Smooth muscle cell (in vitro differentiated cells): ENCODE measurements around the gene ESR1. TPM values are rescaled to one million over a fixed set of nuclear protein-coding genes. Genes with fewer than 3 reads are reported as not detected.

Source experiments
- DNase-seq: peaks from one replicate; lab custom pipeline; 2025; ENCODE audit not compliant: unreplicated experiment; lab: John Stamatoyannopoulos, UW
- H2AFZ ChIP-seq: fragments of 200-600 bp; sonication (generic); 2 replicates; pipeline ENCODE4 v1.6.0; 2016; ENCODE audit warnings: antibody characterized with exemption, low read depth, mild to moderate bottlenecking
- H3F3A ChIP-seq: fragments of 200-600 bp; sonication (generic); 2 replicates; pipeline ENCODE4 v1.6.0; 2017; ENCODE audit warnings: antibody characterized with exemption, low read depth
- H3K27ac ChIP-seq: fragments of 200-600 bp; sonication (generic); 2 replicates; pipeline ENCODE4 v1.5.1; 2016; ENCODE audit warnings: low read depth, mild to moderate bottlenecking
- H3K27me3 ChIP-seq: fragments of 200-600 bp; sonication (generic); 2 replicates; pipeline ENCODE4 v1.6.1; 2016; ENCODE audit warnings: low read depth, mild to moderate bottlenecking
- H3K36me3 ChIP-seq: fragments of 200-600 bp; sonication (generic); 2 replicates; pipeline ENCODE4 v1.5.1; 2016; ENCODE audit warnings: low read depth
- H3K4me1 ChIP-seq: fragments of 200-600 bp; sonication (generic); 2 replicates; pipeline ENCODE4 v1.5.1; 2016; ENCODE audit warnings: low read depth
- H3K4me2 ChIP-seq: fragments of 200-600 bp; sonication (generic); 2 replicates; pipeline ENCODE4 v1.6.0; 2016; ENCODE audit warnings: mild to moderate bottlenecking
- H3K4me3 ChIP-seq: fragments of 200-600 bp; sonication (generic); 2 replicates; pipeline ENCODE4 v1.5.1; 2016; ENCODE audit warnings: mild to moderate bottlenecking
- H3K79me2 ChIP-seq: fragments of 200-600 bp; sonication (generic); 2 replicates; pipeline ENCODE4 v1.6.0; 2016; ENCODE audit warnings: low read depth, mild to moderate bottlenecking
- H3K9ac ChIP-seq: fragments of 200-600 bp; sonication (generic); 2 replicates; pipeline ENCODE4 v1.6.0; 2016; ENCODE audit warnings: low read depth
- H3K9me3 ChIP-seq: fragments of 200-600 bp; sonication (generic); replicated peaks from 2 replicates; pipeline ENCODE4 v1.5.1; 2016; ENCODE audit warnings: low read depth
- H4K20me1 ChIP-seq: fragments of 200-600 bp; sonication (generic); 2 replicates; pipeline ENCODE4 v1.6.0; 2016; ENCODE audit warnings: low read depth
- WGBS: methylation state at CpG from one replicate; pipeline ENCODE4 v1.1.7; 2016; ENCODE audit warnings: low lambda C conversion rate; 5-methylcytosine and 5-hydroxymethylcytosine counted together
- polyA plus RNA-seq: library from polyadenylated mRNA; unstranded; fragments of >200 nt; fragmentation: Nextera tagmentation; extraction: Ambion mirVana; gene quantifications from 2 replicates; pipeline ENCODE4 v1.2.1, GENCODE V29; 2016
- total RNA-seq: library from RNA; depleted of rRNA; stranded (reverse); fragments of >200 nt; gene quantifications from 2 replicates; pipeline ENCODE4 v1.2.3, GENCODE V29; 2014
- TF ChIP-seq, protein P1 (sequence below): fragments of 200-600 bp; sonication (generic); IDR thresholded peaks from 2 replicates; pipeline ENCODE4 v1.5.1; 2017; ENCODE audit warnings: borderline replicate concordance, mild to moderate bottlenecking, antibody characterized with exemption; ENCODE audit not compliant: insufficient read depth, poor library complexity, severe bottlenecking

The ESR1 gene
- total and polyA plus RNA-seq, 2 experiments from 2014 or later, result 0.16 TPM; not detected in 1

GRCh38 chr6:151814614-151815013 is 7.1 kb downstream of the ESR1 start:
- 62% methylated on average over 1 of the region's 1 CpG for WGBS
- TF ChIP-seq, protein P1, sequence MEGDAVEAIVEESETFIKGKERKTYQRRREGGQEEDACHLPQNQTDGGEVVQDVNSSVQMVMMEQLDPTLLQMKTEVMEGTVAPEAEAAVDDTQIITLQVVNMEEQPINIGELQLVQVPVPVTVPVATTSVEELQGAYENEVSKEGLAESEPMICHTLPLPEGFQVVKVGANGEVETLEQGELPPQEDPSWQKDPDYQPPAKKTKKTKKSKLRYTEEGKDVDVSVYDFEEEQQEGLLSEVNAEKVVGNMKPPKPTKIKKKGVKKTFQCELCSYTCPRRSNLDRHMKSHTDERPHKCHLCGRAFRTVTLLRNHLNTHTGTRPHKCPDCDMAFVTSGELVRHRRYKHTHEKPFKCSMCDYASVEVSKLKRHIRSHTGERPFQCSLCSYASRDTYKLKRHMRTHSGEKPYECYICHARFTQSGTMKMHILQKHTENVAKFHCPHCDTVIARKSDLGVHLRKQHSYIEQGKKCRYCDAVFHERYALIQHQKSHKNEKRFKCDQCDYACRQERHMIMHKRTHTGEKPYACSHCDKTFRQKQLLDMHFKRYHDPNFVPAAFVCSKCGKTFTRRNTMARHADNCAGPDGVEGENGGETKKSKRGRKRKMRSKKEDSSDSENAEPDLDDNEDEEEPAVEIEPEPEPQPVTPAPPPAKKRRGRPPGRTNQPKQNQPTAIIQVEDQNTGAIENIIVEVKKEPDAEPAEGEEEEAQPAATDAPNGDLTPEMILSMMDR, result no peak

GRCh38 chr6:151822252-151823111 is 15.0 kb downstream of the ESR1 start:
- TF ChIP-seq, protein P1, result no peak
- H3K9me3 ChIP-seq, result no peaks in the 10 kb centered on the region
- H3K27me3 ChIP-seq, result peaks cover 8% of the 10 kb centered on the region
- H3K4me1 ChIP-seq, result no peaks in the 10 kb centered on the region
- no peak for DNase-seq
- H2AFZ ChIP-seq, result no peak overlapping the region
- no peak overlapping the region for H3K4me2 ChIP-seq
- WGBS, result 83% methylated on average over 7 of the region's 7 CpGs
- no peaks in the 10 kb centered on the region for H3F3A ChIP-seq
- no peak overlapping the region for H3K9ac ChIP-seq
- no peaks in the 10 kb centered on the region for H3K79me2 ChIP-seq
- H4K20me1 ChIP-seq, result no peaks in the 10 kb centered on the region
- H3K4me3 ChIP-seq, result no peak overlapping the region
- no peaks in the 10 kb centered on the region for H3K36me3 ChIP-seq
- no peak overlapping the region for H3K27ac ChIP-seq

More at GRCh38 chr6:151814614-151815013, 7.1 kb downstream of the ESR1 start:
- Histone ChIP-seq H4K20me1 (no peaks in the 10 kb centered on the region), H3K4me1 (no peaks in the 10 kb centered on the region), H3K9ac (no peak overlapping the region), H3K9me3 (no peaks in the 10 kb centered on the region), H3K79me2 (no peaks in the 10 kb centered on the region), H3F3A (no peaks in the 10 kb centered on the region), H3K27me3 (peaks cover 67% of the 10 kb centered on the region), H3K27ac (no peak overlapping the region), H3K4me3 (no peak overlapping the region), H3K4me2 (no peak overlapping the region), H2AFZ (no peak overlapping the region), H3K36me3 (no peaks in the 10 kb centered on the region)
- no peak for DNase-seq

DNA sequence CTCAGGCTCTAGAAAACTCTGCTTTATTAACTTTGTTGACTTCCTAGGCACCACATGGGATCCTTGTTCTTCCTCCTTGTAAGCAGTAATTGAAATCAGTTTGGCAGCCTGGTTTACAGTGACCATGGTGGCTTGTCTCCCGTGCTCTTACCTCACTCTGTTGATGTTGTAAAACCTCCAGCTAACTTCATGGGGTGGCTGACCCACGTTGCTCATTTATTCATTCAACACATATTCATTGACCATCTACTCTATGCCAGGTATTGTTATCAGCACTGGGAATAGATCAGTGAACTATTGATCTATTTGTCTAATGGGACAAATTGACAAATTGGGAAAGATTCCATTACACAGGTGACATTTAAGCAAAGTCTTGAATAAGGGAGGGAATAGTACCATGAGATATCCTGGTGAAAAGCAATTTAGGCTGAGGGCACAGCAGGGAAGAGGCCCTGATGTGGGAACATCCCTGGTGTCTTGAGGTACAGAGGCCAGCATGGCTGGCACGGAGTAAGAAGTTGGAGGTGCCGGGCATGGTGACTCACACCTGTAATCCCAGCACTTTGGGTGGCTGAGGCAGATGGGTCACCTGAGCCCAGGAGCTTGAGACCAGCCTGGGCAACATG is 19.1 kb downstream of the ESR1 start:
- no peaks in the 10 kb centered on the region for H4K20me1 ChIP-seq
- DNase-seq, result no peak

More for the DNA sequence above, 19.1 kb downstream of the ESR1 start:
- Histone ChIP-seq H2AFZ (no peak overlapping the region), H3K4me1 (no peaks in the 10 kb centered on the region), H3K4me3 (no peak overlapping the region), H3K27ac (no peak overlapping the region), H3K9me3 (no peaks in the 10 kb centered on the region), H3K79me2 (no peaks in the 10 kb centered on the region), H3K27me3 (peaks cover 12% of the 10 kb centered on the region), H3K36me3 (no peaks in the 10 kb centered on the region), H3K4me2 (no peak overlapping the region), H3F3A (no peaks in the 10 kb centered on the region), H3K9ac (no peak overlapping the region)
- TF ChIP-seq, protein P1, result no peak
- WGBS, result 80% methylated on average over 4 of the region's 4 CpGs
